Activated T-cell treated with anti-CD3 and anti-CD28 coated beads, Interleukin-2, amount 50 U/mL, for 24 hours (primary cell): ENCODE results near the gene SLC25A53.
"Not testable (repeated sequence)": the region's sequence is repeated elsewhere in the genome, so short reads cannot be mapped to it uniquely, and the experiment has no call there.

Experiments used
- DNase-seq: peaks from one replicate; pipeline ENCODE4 v3.0.0-alpha.2; 2020
- H3K27ac Mint-ChIP-seq: 2 replicates; pipeline ENCODE4 v1.8.0; 2020; ENCODE audit warnings: mild to moderate bottlenecking, mixed read lengths
- H3K27me3 Mint-ChIP-seq: 2 replicates; pipeline ENCODE4 v1.8.0; 2020; ENCODE audit warnings: mixed read lengths
- H3K36me3 Mint-ChIP-seq: 2 replicates; pipeline ENCODE4 v1.8.0; 2020; ENCODE audit warnings: low read depth, mixed read lengths
- H3K4me1 Mint-ChIP-seq: 2 replicates; pipeline ENCODE4 v1.8.0; 2020; ENCODE audit warnings: low read depth, mixed read lengths
- H3K4me3 Mint-ChIP-seq: 2 replicates; pipeline ENCODE4 v1.8.0; 2020; ENCODE audit warnings: mild to moderate bottlenecking, moderate library complexity, mixed read lengths
- H3K9me3 Mint-ChIP-seq: 2 replicates; pipeline ENCODE4 v1.8.0; 2020; ENCODE audit warnings: mixed read lengths

SLC25A53 gene

DNA sequence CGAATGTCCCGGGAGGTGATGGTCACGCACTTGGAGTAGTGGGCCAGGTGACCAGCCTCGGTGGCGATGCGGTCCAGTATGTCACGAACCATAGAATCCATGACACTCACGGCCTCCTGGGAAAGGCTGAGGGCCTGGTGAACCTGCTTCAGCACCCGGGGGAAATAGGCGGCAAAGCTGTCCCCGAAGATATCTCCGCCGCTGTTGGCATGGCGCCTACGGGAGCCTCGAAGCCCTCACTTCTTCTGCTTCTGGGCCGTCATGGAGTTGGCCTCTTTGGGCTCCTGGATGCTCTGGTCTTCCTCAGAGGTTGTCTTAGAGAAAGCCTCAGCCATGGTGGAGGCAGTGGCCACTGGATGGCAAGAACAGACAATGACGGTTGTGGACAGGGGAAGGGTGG lies 94.2 kb downstream of the SLC25A53 start:
- not testable (repeated sequence) for H3K27me3 Mint-ChIP-seq, H3K4me3 Mint-ChIP-seq, H3K27ac Mint-ChIP-seq, H3K9me3 Mint-ChIP-seq, H3K4me1 Mint-ChIP-seq, H3K36me3 Mint-ChIP-seq, DNase-seq

GRCh38 chrX:104054956-104055355 lies 101.9 kb downstream of the SLC25A53 start:
- not testable (repeated sequence) for H3K36me3 Mint-ChIP-seq, H3K27me3 Mint-ChIP-seq, H3K4me1 Mint-ChIP-seq, H3K27ac Mint-ChIP-seq, H3K4me3 Mint-ChIP-seq, H3K9me3 Mint-ChIP-seq, DNase-seq
